ENCODE results near the gene IL23A. TPM values are rescaled to one million over a fixed set of nuclear protein-coding genes. Genes with fewer than 3 reads are reported as not detected.
A peak's percentile ranks its signal among the peaks of the same experiment; 100 is the strongest.

IL23A gene
- total and polyA plus RNA-seq, 2 of the 13 experiments (the other 11 are each of a cell fraction or from before 2014, with no cell fraction given): 0.33 to 0.35 TPM

GRCh38 chr12:56315622-56316473 is 22.8 kb upstream of the IL23A start, which contains the start of gene CNPY2 (continued):
- TF ChIP-seq ZNF256 (CRISPR knock-in tag; conservative IDR thresholded peaks at IDR 0.05) (0 out of 2 replicates have a peak, but pooled peaks have one; percentile 65), NFE2 (CRISPR knock-in tag; IDR thresholded peaks at IDR 0.05) (no peak), RBFOX2 (IDR thresholded peaks at IDR 0.05; ENCODE audit: low read depth, low read length) (peak; percentile 97), PLRG1 (conservative IDR thresholded peaks at IDR 0.05) (no peak), SP4 (CRISPR knock-in tag; IDR thresholded peaks at IDR 0.05) (peak; percentile 66; the same call in 1 of the 2 replicates), ZNF850 (CRISPR knock-in tag; conservative IDR thresholded peaks at IDR 0.05) (no peak), ZNF12 (CRISPR knock-in tag; IDR thresholded peaks at IDR 0.05) (no peak; the same call in 1 of the 2 replicates), ZNF781 (CRISPR knock-in tag; IDR thresholded peaks at IDR 0.05; ENCODE audit: borderline replicate concordance, not compliant biosample characterization) (peak; percentile 61), NFATC3 (CRISPR knock-in tag; IDR thresholded peaks at IDR 0.05) (no peak), ZKSCAN8 (CRISPR knock-in tag; IDR thresholded peaks at IDR 0.05; ENCODE audit: borderline replicate concordance) (no peak), HNRNPUL1 (IDR thresholded peaks at IDR 0.05; ENCODE audit: low read depth, low read length) (no peak)
- TF ChIP-seq, protein P1, sequence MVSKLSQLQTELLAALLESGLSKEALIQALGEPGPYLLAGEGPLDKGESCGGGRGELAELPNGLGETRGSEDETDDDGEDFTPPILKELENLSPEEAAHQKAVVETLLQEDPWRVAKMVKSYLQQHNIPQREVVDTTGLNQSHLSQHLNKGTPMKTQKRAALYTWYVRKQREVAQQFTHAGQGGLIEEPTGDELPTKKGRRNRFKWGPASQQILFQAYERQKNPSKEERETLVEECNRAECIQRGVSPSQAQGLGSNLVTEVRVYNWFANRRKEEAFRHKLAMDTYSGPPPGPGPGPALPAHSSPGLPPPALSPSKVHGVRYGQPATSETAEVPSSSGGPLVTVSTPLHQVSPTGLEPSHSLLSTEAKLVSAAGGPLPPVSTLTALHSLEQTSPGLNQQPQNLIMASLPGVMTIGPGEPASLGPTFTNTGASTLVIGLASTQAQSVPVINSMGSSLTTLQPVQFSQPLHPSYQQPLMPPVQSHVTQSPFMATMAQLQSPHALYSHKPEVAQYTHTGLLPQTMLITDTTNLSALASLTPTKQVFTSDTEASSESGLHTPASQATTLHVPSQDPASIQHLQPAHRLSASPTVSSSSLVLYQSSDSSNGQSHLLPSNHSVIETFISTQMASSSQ (IDR thresholded peaks at IDR 0.05; ENCODE audit: low read depth): no peak; the same call in 1 of the 2 replicates
- TF ChIP-seq, protein P1 (CRISPR knock-in tag; IDR thresholded peaks at IDR 0.05; ENCODE audit: borderline replicate concordance): no peak

All from HepG2 (cell line).